Mesendoderm (in vitro differentiated cells): ENCODE results near the gene IQCH.
"Not testable (repeated sequence)": the region's sequence is repeated elsewhere in the genome, so short reads cannot be mapped to it uniquely, and the experiment has no call there.

Source experiments
- DNase-seq: peaks from one replicate; pipeline ENCODE4 v3.0.0; 2013
- H2AK5ac ChIP-seq: 2 replicates; pipeline ENCODE4 v1.6.1; 2013; ENCODE audit warnings: low read length, inconsistent platforms
- H2BK120ac ChIP-seq: 2 replicates; pipeline ENCODE4 v1.6.1; 2013; ENCODE audit warnings: low read depth, mild to moderate bottlenecking, low read length, moderate library complexity, mixed read lengths
- H2BK15ac ChIP-seq: replicated peaks from 2 replicates; pipeline ENCODE4 v1.6.1; 2013; ENCODE audit warnings: low read depth, mild to moderate bottlenecking, moderate library complexity
- H2BK5ac ChIP-seq: 2 replicates; pipeline ENCODE4 v1.6.1; 2013; ENCODE audit warnings: low read length, inconsistent platforms
- H3K18ac ChIP-seq: 2 replicates; pipeline ENCODE4 v1.6.1; 2013; ENCODE audit warnings: mild to moderate bottlenecking, low read length, mixed read lengths
- H3K23ac ChIP-seq: one replicate; pipeline ENCODE4 v1.6.1; 2013; ENCODE audit warnings: low read length
- H3K27ac ChIP-seq: 2 replicates; pipeline ENCODE4 v1.5.1; 2013; ENCODE audit warnings: low read depth, mild to moderate bottlenecking, inconsistent platforms, low read length, moderate library complexity
- H3K27me3 ChIP-seq: 2 replicates; pipeline ENCODE4 v1.6.1; 2013; ENCODE audit warnings: low read length, control low read depth, mild to moderate bottlenecking, inconsistent platforms; ENCODE audit not compliant: insufficient read depth, poor library complexity
- H3K36me3 ChIP-seq: 2 replicates; pipeline ENCODE4 v1.6.1; 2013; ENCODE audit warnings: low read length, inconsistent platforms; ENCODE audit not compliant: control insufficient read depth, insufficient read depth
- H3K4ac ChIP-seq: one replicate; pipeline ENCODE4 v1.6.1; 2013; ENCODE audit warnings: low read depth, mild to moderate bottlenecking, low read length, moderate library complexity
- H3K4me1 ChIP-seq: 2 replicates; pipeline ENCODE4 v1.6.1; 2013; ENCODE audit warnings: low read depth, low read length, inconsistent platforms; ENCODE audit not compliant: control insufficient read depth
- H3K4me2 ChIP-seq: 2 replicates; pipeline ENCODE4 v1.6.1; 2013; ENCODE audit warnings: low read length
- H3K4me3 ChIP-seq: 2 replicates; pipeline ENCODE4 v1.5.1; 2013; ENCODE audit warnings: mild to moderate bottlenecking, low read length
- H3K56ac ChIP-seq: one replicate; pipeline ENCODE4 v1.6.1; 2013; ENCODE audit warnings: low read length
- H3K79me1 ChIP-seq: 2 replicates; pipeline ENCODE4 v1.6.1; 2013; ENCODE audit warnings: low read length, inconsistent platforms
- H3K79me2 ChIP-seq: 2 replicates; pipeline ENCODE4 v1.6.1; 2013; ENCODE audit warnings: mild to moderate bottlenecking, low read length; ENCODE audit not compliant: control insufficient read depth, insufficient read depth
- H3K9ac ChIP-seq: 2 replicates; pipeline ENCODE4 v1.6.1; 2013; ENCODE audit warnings: low read length, inconsistent platforms
- H4K5ac ChIP-seq: one replicate; pipeline ENCODE4 v1.6.1; 2013; ENCODE audit warnings: low read length
- H4K8ac ChIP-seq: one replicate; pipeline ENCODE4 v1.6.1; 2013; ENCODE audit warnings: low read depth, mild to moderate bottlenecking, control low read depth, low read length, moderate library complexity
- whole genome bisulfite sequencing: extraction: QIAGEN DNeasy Blood & Tissue Kit; methylation state at CpG from one replicate; pipeline ENCODE4 v1.1.7; 2013; ENCODE audit warnings: low lambda C conversion rate, missing lambda C conversion rate; ENCODE audit not compliant: insufficient coverage; ENCODE audit errors: extremely low coverage; 5-methylcytosine and 5-hydroxymethylcytosine counted together

Gene IQCH

GRCh38 chr15:67448372-67448771 is 193.8 kb downstream of the IQCH start:
- H3K27ac ChIP-seq, H3K4me2 ChIP-seq, H3K79me2 ChIP-seq, H3K9ac ChIP-seq, DNase-seq, H3K36me3 ChIP-seq, H3K23ac ChIP-seq, H2BK15ac ChIP-seq, H3K4me3 ChIP-seq, H3K4ac ChIP-seq, H4K5ac ChIP-seq, H3K27me3 ChIP-seq, H2BK120ac ChIP-seq, H2AK5ac ChIP-seq, H4K8ac ChIP-seq, H3K18ac ChIP-seq, H2BK5ac ChIP-seq, H3K4me1 ChIP-seq, H3K56ac ChIP-seq, H3K79me1 ChIP-seq: not testable (repeated sequence)
- WGBS, result no CpG with 5 or more reads among the region's 5 CpGs

- H4K5ac ChIP-seq, H3K9ac ChIP-seq, H3K4me2 ChIP-seq, H3K27ac ChIP-seq, H3K27me3 ChIP-seq, H3K4ac ChIP-seq, H2BK5ac ChIP-seq, H3K79me2 ChIP-seq, H3K4me1 ChIP-seq, H4K8ac ChIP-seq, H3K18ac ChIP-seq, H2BK15ac ChIP-seq, H3K23ac ChIP-seq, H3K79me1 ChIP-seq, DNase-seq, H3K4me3 ChIP-seq, H2AK5ac ChIP-seq, H3K36me3 ChIP-seq, H2BK120ac ChIP-seq, H3K56ac ChIP-seq: not testable (repeated sequence)
- no CpG with 5 or more reads among the region's 11 CpGs for WGBS
Measured at GRCh38 chr15:67453703-67454102, 199.1 kb downstream of the IQCH start.

GRCh38 chr15:67456677-67457529 is 202.3 kb downstream of the IQCH start:
- Histone ChIP-seq H3K79me2 (no peaks in the 10 kb centered on the region), H3K4me2 (no peak overlapping the region), H3K36me3 (no peaks in the 10 kb centered on the region), H2BK5ac (no peak overlapping the region), H3K4me1 (no peaks in the 10 kb centered on the region), H2BK120ac (no peak overlapping the region), H4K5ac (no peak overlapping the region), H3K27ac (no peak overlapping the region), H3K79me1 (no peaks in the 10 kb centered on the region), H3K23ac (no peak overlapping the region), H3K56ac (no peak overlapping the region), H2AK5ac (no peak overlapping the region), H3K27me3 (no peaks in the 10 kb centered on the region), H4K8ac (no peak overlapping the region), H3K4me3 (no peak overlapping the region), H3K9ac (no peak overlapping the region), H3K18ac (no peak overlapping the region), H2BK15ac (no peak overlapping the region), H3K4ac (no peak overlapping the region)
- WGBS, result no CpG with 5 or more reads among the region's 8 CpGs
- DNase-seq, result peak; percentile 75

- H4K5ac ChIP-seq, result no peak overlapping the region
- no peak overlapping the region for H3K4me3 ChIP-seq
- no peak overlapping the region for H3K4me2 ChIP-seq
Measured at GRCh38 chr15:67458331-67459029, 203.9 kb downstream of the IQCH start.

GRCh38 chr15:67460521-67460920 is 205.9 kb downstream of the IQCH start:
- Histone ChIP-seq H2AK5ac (no peak overlapping the region), H3K79me2 (no peaks in the 10 kb centered on the region), H3K4me1 (no peaks in the 10 kb centered on the region), H3K18ac (no peak overlapping the region), H2BK15ac (no peak overlapping the region), H3K27ac (no peak overlapping the region), H3K27me3 (no peaks in the 10 kb centered on the region), H4K5ac (no peak overlapping the region), H3K79me1 (no peaks in the 10 kb centered on the region), H3K4ac (no peak overlapping the region), H3K4me2 (no peak overlapping the region), H3K4me3 (no peak overlapping the region), H3K56ac (no peak overlapping the region), H2BK120ac (no peak overlapping the region), H4K8ac (no peak overlapping the region), H3K9ac (no peak overlapping the region), H3K23ac (no peak overlapping the region), H3K36me3 (no peaks in the 10 kb centered on the region), H2BK5ac (no peak overlapping the region)
- no peak for DNase-seq
- no CpG with 5 or more reads among the region's 2 CpGs for WGBS

More at GRCh38 chr15:67458331-67459029, 203.9 kb downstream of the IQCH start:
- Histone ChIP-seq H3K56ac (no peak overlapping the region), H3K4me1 (no peaks in the 10 kb centered on the region), H2BK120ac (no peak overlapping the region), H2BK15ac (no peak overlapping the region), H3K79me2 (no peaks in the 10 kb centered on the region), H3K27me3 (no peaks in the 10 kb centered on the region), H3K27ac (no peak overlapping the region), H3K9ac (no peak overlapping the region), H3K4ac (no peak overlapping the region), H3K23ac (no peak overlapping the region), H3K36me3 (no peaks in the 10 kb centered on the region), H2AK5ac (no peak overlapping the region), H3K79me1 (no peaks in the 10 kb centered on the region), H4K8ac (no peak overlapping the region), H2BK5ac (no peak overlapping the region), H3K18ac (no peak overlapping the region)
- no peak for DNase-seq
- no CpG with 5 or more reads among the region's 5 CpGs for WGBS
